ENCODE data around the gene NLRP6.

DNA sequence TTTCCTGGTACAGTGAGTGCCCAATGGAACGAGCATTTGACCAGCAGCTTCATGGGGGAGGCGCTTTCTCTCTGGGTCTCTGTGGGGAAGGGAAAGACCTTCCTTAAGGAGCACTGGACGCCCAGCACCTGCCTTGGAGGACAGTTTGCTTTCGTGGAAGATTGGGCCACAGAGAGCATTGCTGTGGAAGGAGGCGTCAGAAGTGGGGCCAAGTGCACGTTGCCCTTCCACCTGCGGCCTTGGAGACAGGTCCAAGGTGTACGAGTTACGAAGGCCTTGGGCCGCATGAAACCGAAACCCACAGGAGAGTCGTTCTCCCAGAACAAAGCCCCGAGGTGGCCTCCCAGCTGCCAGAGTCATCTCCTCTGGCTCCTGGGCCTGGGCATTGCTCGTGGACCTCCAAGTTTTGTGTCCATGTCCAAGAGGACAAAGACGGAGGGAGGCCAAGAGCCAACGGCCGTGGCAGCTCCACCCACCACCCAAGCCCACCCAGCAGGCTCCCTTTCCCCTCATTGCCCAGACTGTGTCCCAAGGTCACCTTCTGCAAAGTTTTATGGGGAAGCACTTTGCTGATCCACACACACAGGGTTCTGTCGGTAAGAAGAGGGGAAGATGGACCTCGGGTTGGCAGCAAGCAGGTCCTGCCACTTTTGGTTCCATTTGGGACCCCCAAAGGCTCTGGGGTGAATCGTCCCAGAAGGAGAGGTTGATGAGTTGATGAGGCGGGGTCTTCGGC is 5.8 kb upstream of the NLRP6 start:
- TF ChIP-seq GATA3 (IDR thresholded peaks at IDR 0.05; ENCODE audit: low read depth, low read length) (no peak), GATA2 (IDR thresholded peaks at IDR 0.05; ENCODE audit: low read depth, low read length) (no peak)
